GM21786 (cell line): Measurements from ENCODE around the gene MSLN.
A peak's percentile ranks its signal among the peaks of the same experiment; 100 is the strongest.
"Not testable (repeated sequence)": the region's sequence is repeated elsewhere in the genome, so short reads cannot be mapped to it uniquely, and the experiment has no call there.

Experiments used
- ATAC-seq: cut with Tn5 transposase; IDR thresholded peaks from one replicate; pipeline ENCODE4 v1.9.1; 2021; ENCODE audit not compliant: unreplicated experiment

MSLN gene

DNA sequence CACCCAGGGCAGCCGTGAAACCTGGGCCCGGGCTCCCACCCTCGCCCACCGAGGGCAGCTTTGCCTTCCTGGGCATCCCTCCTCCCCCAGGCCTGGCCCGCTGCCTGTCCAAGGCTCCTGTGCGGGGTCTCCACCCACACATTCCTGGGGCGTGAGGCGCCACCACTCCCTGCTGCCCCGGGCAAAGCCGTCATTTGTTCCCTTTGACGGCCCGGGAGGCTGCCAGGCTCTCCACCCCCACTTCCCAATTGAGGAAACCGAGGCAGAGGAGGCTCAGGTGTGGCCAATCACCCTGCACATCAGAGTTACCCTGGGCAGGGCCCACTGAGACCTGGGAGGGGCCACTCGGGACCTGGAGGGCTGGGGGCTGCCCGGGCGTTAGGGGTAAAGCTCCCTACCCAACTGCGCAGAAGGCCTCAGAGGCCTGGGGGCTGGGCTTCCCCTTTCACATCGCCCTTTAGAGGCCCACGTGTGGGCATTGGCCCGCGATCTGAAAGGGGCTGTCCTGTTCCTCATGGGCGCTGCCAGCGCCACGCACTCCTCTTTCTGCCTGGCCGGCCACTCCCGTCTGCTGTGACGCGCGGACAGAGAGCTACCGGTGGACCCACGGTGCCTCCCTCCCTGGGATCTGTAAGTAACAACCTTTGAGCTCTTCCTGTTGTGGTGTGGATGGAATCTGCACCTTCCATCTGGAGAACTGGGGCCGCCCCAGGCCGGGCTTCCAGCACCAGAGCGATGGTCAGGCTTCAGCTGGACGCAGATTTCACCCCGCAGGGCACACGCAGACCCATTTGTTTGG lies at the start of gene MSLN:
TSS of gene MSLN (plus strand) at position 190 of the 799 bp plus-strand sequence. CDS start 1,947 bp downstream, outside the sequence.
- ATAC-seq = no peak

DNA sequence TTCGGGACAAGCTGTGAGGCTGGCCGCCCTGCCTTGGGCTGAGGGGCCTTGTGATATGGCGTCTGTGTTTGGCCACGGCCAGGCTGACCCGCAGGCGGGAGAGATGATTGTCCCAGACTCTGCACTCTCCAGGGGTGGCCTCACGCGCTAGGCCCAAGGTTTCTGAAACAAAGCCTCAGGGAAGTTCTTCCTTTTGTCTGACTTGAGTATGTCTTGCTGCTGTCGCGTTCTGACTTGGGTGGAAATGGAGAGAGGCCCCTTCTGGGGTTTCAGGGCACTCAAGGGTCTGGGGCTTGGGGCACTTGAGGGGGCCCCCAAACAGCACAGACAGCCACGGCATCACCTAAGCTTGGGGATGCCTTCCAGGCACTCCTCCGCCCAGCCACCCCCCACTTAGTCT lies 49.5 kb upstream of the MSLN start:
- no peak for ATAC-seq

DNA sequence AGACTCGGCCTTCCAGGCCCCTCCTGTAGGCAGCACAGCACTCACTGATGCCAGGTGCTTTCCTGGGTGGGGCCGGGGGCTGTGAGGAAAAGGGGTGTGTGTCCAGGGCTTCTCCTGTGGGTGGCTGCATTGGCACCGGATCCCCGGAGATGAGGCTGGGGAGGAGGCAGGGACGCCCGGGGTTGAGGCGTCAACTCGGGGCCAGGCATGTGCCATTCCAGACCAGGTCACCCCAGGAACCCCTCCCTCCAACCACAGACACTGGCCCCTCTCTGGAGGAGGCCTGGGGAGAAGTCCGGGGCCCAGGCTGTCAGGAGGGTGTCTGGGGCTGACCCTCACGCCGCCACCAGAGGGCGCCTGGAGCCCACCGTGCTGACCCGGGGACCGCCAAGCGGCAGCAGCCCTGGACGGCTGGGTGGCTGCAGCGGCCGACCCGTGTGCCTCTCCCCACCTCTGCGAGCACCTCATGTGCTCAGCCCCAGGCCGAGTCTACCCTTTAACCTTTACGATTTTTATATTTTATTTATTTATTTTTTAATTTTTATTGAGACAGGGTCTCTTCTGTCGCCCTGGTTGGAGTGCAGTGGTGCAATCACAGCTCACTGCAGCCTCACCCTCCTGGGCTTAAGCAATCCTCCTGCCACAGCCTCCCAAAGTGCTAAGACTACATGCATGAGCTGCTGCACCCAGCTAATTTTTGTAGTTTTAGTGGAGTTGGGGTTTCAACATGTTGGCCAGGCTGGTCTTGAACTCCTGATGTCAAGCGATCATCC lies 48.8 kb upstream of the MSLN start:
- no peak for ATAC-seq

DNA sequence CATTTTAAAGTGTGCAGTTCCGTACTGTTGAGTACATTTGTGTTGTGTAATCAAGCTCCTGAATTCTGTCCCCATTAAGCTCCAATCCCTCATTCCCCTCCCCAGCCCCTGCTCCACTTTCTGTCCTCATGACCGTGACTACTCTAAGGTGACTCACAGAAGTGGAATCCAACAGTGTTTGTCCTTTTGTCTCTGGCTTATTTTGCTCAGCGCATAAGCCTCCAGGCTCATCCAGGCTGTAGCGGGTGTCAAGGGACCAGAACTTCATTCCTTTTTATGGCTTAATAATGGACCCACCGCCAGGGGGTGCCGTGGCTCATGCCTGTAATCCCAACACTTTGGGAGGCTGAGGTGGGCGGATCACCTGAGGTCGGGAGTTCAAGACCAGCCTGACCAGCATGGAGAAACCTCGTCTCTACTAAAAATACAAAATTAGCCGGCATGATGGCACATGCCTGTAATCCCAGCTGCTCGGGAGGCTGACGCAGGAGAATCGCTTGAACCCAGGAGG lies 47.7 kb upstream of the MSLN start:
- ATAC-seq = not testable (repeated sequence)

DNA sequence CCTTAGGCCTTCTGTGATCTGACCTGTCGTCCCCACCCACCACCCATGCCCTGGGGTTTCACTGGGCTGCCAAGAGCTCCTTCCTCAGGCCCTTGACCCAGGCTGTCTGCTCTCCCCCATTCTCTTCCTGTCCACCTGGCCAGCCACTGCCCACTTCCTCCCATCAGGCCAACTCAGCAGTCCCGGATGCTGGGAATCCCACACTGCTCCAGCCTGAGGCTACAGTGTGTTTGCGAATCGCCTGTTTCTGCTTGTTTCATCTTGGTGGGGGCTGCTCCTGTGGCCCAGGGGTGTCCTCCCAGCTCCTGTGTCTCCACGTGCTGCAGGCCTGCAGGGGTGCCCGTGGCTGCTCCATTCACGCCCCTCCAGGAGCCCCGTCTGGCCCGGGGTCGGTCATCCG lies 46.5 kb upstream of the MSLN start:
- no peak for ATAC-seq

DNA sequence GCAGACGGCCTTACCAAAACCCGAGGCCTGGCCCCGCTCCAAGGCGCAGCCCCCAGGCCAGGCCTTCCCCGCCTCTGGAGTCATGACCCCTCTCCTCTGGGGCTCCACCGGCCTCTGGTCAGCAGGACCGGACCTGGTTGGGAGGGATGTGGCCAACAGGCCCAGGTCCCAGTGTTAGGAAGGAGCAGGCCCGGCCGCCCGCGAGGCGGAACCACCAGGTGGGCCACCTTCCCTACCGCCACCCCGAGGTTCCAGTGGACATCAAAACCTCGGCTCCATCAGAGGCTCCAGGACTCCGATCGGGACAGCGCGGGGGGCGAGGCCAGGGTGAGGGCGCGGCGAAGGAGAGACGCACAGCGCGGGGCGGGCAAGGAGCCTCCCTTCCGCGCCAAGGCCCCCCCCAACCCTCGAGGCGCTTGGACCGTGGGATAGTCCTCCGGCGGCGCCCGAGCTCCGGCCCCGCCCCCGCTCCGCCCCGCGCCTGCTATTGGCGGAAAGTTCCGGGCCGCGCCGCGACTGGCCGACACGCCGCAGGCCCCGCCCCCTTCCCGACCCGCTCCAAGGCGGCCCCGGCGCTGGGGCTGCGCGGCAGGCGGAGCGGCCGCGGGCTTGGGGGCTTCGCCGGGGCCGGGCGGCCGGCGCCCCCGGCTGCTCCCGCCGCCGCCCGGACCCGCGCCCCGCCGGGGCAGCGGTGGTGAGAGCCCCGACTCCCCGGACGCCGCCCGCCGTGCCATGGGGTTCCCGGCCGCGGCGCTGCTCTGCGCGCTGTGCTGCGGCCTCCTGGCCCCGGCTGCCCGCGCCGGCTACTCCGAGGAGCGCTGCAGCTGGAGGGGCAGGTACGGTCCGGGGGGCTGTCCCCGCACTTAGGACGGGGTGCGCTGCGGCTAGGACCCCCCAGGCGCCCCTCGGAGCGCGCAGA lies 45.7 kb upstream of the MSLN start, which contains the start of gene METRN:
TSS of gene METRN (plus strand) at position 561 of the 919 bp plus-strand sequence. CDS start at position 733, 172 bp downstream.
- peak; percentile 67 for ATAC-seq

DNA sequence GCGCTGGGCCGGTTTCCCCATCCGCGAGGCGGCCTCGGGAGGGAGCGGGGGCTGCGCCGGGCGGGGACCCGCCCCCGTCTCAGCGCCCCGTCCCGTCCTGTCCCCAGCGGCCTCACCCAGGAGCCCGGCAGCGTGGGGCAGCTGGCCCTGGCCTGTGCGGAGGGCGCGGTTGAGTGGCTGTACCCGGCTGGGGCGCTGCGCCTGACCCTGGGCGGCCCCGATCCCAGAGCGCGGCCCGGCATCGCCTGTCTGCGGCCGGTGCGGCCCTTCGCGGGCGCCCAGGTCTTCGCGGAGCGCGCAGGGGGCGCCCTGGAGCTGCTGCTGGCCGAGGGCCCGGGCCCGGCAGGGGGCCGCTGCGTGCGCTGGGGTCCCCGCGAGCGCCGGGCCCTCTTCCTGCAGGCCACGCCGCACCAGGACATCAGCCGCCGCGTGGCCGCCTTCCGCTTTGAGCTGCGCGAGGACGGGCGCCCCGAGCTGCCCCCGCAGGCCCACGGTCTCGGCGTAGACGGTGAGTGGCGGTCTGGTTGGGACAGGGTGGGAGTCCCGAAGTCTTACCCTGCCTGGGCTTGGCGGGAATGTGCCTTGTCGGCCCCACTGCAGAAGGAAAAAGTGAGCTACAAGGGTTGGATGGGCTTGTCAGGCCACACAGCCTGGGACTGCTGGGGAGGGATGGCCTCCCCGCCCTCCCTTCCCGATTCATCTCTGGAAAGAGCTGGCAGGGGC lies 44.9 kb upstream of the MSLN start:
- no peak for ATAC-seq

DNA sequence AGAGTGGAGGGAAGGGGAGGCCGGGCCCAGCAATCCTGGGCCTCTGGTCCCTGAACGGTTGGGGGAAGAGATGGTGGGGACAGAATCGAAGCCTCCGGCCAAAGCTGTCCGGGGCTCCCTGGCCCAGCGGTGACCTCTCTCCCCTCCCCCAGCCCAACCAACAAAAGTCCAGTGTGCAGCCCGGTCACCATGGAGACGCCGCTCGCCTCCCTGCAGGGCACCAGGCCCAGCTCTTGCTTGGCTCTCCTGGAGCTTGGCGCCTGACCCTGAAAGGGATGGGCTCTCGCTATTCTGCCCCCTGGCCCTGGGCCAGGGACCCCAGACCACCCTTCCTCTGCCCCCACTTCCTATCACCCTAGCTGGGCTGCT lies 44.4 kb upstream of the MSLN start:
- no peak for ATAC-seq

DNA sequence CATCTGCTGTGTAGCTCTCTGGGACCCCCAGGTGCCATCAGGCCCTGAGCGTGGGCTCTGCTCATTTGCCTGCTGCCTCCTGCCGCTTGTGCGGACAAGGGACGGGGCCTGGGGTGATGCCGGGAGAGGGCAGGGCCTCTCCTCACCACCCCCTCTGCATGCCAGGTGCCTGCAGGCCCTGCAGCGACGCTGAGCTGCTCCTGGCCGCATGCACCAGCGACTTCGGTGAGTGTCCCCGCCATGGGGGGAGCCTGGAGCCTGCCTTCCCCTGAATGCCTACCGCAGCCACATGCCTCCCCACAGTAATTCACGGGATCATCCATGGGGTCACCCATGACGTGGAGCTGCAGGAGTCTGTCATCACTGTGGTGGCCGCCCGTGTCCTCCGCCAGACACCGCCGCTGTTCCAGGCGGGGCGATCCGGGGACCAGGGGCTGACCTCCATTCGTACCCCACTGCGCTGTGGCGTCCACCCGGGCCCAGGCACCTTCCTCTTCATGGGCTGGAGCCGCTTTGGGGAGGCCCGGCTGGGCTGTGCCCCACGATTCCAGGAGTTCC lies 43.7 kb upstream of the MSLN start:
- no peak for ATAC-seq

DNA sequence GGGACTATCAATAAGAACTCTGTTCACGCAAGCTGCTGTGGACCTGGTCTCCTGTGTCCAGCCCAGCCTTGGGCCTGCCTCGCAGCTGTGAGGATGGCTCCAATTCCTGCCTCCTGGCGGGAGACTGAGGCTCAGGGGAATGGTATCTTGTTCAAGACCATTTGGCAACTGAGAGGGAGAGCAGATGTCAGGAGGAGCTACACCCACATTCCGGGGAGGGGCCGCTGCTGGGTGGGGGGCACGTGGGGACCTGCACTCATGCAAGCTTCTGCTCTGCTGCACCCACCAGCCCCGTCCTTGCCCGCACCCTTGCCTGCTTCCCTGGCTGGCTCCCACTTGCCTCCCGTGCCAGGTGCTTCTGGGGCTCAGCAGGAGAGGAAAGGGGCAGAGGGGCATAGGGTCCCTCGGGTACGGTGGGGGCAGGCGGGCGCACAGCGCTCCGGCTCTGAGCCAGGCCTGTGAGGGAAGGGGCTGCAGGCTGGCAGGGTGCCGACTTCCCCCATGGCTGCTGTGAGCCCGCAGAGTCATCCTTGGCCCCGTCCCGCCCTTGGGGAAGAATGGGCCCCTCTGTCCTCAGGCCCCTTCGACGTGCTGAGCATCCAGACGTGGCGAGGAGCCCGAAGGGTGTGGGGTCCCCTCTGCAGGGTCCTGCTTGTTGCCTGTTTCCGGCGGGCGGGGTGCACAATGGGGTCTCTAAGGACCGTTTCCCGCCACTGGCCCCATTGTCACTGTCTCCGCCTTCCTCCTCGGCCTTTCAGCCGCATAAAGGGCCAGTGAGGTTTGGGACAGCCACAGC lies 42.9 kb upstream of the MSLN start:
- ATAC-seq = no peak

DNA sequence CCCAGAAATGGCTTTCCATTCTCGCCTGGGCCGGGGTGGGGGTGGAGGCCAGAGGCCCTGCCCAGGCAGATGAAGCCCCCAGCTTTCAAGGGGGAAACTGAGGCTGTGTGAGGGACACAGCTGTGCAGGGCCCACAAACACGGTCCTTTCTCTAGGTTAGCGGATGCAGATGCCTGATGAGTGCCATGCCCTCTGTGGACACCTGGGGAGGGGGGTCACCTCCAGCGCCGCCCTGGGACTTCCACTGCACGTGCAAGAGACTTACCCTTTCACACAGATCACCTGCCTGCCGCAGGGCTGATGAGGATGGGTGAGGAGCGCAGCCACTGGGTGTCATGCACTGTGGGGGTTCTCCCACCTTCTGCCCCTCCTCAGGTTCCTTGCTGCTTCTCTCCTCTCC lies 42.1 kb upstream of the MSLN start:
- no peak for ATAC-seq

DNA sequence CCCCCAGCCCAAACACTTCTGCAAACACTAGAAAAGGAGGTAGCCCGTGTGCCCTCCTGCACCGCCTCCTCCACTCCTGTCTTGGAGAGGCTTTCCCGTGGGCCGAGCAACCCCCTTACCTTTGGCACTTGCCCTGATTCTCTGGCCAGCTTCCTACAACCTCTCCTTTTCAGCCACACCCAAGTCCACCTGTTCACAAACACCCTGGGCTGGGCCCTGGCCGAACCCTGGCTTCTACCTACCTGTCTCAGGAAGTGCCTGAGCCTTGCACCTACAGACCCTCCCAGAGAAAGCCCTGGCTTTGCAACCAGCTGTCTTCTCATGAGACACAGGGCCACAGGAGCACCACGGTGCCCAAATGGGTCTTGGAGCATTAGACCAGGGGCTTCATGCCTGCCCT lies 41.6 kb upstream of the MSLN start:
- no peak for ATAC-seq

DNA sequence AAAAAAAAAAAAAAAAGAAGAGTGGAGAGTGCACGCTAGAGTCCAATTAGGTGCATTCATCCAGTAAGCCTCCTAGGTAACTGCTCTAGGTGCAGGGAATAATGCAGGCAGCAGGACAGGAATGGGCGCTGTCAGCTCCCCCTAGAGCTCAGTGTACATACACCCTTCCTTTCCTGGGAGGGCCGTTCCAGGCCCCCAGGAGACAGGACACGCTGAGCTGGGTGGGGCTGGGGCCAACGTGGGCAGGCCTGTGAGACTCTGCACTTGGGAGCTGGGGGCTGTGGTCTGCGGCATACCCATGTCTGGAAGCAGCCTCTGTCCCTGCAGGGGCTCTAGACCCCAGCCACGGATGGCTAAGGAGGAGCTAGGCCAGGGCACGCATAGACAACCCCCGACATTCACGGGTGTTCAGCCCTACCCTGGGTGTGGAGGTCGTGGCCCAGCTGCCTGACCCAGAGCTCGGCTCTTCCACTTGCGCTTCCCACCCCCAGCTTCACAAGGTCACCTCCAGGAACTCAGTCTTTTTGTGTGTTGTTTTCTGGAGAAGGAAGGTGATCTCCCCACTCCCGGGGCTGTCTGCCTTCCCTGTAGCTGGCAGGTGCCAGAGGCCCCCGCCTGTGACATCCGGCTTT lies 40.6 kb upstream of the MSLN start:
- no peak for ATAC-seq

DNA sequence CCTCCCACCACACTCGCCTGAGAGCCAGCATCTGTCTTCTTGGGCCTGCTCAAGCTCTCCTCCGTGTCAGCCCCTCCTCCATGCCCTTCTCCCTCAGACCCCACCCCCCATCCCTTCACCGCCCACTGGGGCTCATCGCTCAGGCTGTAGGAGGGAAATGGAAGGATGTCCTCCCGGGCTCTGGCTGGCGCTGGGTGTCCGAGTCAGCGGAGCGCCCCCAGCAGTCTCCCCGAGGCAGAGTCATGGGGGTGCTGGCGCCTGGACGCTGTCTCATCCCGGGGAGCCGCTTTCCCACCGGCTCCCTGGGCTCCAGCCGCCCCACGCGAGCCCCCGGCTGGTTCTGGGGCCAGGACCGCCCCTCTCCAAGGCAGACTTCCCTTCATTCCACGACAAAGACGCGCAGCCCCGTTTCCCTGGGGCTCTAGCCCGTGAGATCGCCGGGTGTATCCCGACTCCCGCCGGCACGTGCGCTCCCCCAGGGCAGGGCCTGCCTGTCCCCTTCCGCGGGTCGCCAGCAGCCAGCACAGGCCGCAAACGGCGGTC lies 40.0 kb upstream of the MSLN start:
- no peak for ATAC-seq

DNA sequence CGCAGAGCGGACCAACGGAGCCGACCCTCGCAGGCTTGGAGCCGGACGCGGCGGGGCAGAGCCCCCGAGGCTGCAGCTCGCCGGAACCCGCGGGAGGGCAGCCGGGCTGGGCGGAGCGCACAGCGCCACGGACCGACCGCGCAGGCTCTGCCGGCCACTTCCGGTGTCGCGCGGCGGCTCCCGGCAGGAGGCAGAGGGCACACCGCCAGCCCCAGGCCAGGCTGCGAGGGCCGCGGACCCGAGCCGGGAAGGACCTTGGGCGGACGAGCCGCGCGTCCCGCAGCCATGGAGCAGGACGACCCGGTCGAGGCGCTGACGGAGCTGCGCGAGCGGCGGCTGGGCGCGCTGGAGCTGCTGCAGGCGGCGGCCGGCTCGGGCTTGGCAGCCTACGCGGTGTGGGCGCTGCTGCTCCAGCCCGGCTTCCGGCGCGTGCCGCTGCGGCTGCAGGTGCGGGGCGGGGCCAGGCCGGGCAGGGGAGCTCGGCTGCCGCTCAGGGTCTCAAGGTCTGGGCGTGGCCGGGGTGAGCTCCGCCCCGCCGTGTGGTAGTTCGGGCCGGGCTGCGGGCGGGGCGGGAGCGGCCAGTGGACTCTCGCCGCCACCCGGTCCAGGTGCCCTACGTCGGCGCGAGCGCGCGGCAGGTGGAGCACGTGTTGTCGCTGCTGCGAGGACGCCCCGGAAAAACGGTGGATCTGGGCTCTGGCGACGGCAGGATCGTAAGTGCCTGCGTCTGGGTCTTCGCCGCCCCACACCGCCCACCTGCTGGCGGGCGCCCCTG lies 39.4 kb upstream of the MSLN start, which contains the start of gene ANTKMT:
TSS of gene ANTKMT (plus strand) at position 157 of the 775 bp plus-strand sequence. CDS start at position 286, 129 bp downstream.
- peak; percentile 66 for ATAC-seq

DNA sequence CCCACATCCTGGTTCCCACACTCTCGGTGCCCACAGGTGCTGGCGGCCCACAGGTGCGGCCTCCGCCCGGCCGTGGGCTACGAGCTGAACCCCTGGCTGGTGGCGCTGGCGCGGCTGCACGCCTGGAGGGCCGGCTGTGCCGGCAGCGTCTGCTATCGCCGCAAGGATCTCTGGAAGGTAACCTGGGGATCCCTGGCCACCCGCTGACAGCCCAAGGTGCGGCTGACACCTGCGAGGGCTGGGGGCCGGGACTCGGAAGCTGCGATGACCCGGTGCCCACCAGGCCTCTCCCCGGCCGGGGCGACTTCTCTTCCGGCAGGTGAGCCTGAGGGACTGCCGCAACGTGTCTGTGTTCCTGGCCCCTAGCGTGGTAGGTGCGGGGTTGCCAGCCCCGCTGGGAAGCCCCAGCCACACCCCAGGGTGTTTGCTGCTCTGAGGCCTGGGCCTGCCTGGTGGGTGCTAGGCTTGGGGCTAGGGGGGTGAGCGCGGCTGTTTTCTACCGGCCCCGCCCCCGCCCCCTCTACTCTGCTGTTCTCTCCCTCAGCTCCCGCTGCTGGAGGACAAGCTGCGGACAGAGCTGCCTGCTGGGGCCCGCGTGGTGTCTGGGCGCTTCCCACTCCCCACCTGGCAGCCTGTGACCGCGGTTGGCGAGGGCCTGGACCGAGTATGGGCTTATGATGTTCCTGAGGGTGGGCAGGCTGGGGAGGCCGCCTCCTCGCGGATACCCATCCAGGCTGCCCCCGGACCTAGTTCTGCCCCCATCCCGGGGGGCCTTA lies 38.6 kb upstream of the MSLN start:
- ATAC-seq = no peak
